HG02763 (cell line): ENCODE measurements around the gene S100A9.

Experiments
- ATAC-seq: cut with Tn5 transposase; IDR thresholded peaks from one replicate; pipeline ENCODE4 v1.9.1; 2021; ENCODE audit warnings: mild to moderate bottlenecking, moderate library complexity; ENCODE audit not compliant: unreplicated experiment

The S100A9 gene

DNA sequence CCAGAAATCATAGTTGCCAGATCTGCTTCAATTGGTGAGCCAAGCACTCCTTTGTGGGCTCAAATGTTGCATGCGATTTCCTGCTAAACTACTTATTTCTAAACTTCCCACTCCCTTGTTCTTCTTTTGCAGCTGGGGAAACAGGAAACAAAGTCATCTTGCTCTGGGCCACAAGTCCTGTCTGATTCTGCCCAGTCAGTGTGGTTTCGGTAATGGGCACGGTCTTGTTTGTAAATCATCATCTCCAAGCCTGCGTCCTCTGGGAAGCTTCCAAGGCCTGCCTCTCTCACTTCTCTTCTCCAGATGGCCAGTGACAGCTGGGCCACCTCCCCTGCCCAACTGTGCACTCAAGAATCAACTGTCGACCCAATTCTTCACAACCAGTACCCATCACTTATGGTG, 28.8 kb downstream of the S100A9 start:
- ATAC-seq = no peak

DNA sequence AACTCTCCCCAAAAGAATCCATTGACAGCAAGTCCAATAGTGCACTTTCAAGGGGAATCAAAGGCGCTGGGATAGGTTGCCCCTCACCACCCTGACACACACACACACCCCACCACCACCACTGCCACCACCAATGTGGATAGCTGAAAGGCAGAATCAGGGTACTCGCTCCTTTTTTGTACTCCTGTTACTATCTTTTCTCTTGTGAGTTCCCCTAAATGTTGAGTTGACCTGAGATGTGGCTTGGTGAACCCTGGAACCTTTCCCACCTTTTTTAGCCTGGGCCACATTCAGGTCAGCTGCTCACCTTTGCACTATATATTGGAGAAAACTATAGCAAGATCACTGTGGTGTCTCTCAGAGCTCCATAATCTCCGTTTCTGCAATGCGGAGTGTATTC, 29.3 kb downstream of the S100A9 start:
- ATAC-seq = no peak

DNA sequence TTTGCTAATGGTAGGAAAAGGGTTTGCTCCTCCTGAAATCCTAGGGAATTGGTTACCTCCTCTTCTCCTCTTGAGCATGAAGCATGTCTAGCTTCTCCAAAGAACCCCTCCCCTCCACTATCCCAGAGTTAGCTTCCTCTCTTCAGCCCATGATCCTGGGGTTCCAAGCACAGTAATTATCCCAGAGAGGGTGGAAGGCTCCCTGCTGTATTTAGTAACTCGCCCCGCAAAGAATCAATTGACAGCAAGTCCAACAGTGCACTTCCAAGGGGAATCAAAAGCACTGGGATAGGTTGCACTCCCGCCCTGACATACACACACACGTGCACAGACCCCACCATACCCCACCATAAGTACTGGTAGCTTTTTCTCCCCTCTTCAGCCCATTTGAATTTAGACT, 30.1 kb downstream of the S100A9 start:
- no peak for ATAC-seq

DNA sequence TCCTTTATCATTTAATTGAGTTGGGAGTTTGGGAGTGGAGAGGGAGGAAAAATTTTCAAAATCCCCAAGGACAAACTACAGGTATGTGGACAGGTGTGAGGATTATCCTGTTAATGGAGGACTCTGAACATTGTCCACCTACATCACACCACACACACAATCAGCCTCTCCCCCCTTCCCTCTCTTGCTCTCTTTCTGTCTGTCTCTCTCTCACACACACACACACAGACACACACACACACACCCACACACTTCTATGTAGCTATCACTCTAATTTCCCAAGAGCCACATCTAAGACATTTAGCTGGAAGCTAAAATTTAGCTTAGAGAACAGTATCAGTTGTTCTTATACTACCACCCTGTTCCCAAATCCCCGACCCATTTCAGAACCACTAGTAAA, 31.7 kb downstream of the S100A9 start:
- ATAC-seq = no peak

DNA sequence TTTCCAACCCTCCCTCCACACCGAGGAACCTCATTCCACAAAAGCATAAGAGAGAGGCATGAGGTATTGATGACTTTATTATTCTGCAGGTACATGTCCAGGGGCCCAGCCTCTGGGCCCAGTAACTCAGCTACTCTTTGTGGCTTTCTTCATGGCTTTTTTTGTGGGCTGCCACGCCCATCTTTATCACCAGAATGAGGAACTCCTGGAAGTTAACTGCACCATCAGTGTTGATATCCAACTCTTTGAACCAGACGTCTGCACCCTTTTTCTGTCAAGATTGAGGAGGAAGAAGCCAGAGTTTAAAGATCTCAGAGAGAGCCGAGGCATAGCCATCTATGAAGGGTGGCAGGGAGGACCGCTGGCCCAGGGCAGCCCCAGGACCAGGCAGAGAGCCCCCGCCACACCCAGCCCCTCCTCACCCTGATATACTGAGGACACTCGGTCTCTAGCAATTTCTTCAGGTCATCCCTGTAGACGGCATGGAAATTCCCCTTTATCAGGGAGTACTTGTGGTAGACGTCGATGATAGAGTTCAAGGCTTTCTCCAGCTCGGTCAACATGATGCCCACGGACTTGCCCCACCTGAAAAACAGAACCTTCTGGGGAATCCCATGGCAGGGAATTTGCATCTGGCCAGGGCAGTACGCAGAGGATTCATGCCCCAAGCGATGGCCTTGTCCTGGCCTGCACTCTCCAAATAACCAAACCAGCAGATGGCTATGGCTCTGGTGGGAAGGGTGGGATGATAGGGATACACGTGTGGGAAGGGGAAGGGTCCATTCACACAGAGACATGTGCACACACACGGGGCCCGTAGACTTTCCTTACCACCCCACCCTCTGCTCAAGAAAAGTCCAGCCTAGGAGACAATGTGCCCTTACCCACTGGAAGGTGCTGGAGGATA, 32.6 kb downstream of the S100A9 start:
- no peak for ATAC-seq

DNA sequence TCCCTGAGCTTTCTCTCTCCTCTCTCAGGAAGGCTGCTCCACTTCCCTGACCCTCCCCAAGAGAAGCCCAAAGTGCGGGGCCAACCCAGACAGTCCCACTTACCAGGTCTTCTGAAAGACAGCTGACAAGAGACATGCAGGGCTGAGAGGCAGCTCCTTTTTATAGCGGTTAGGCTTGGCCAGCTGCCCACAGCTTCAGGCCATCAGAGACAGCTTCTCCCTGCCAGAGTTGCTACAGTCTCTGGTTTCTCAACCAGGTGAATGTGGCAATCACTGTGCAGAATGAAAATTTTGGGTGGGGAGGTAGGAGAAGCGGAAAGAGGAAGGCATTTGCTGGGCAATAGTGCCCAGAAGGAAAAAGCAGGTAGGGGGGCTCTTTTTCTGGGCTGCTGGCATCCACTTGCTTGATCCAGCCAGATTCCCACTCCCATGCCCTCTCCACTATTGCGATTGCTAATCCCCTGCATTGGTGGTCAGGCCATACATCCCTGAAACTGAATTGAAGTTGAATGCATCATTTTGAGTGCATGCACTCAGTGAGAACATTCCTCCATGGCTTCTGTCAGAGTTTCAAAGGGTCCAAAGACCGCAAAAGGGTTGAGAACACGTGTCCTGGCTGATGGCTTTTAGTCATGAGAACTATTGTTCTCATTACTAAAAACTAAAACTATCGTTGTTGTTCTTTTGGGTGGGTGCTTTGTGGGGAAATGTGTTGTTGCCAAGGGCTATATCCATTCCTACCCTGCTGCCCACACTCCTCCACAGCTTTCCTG, 33.5 kb downstream of the S100A9 start, which contains the start of gene S100A8:
TSS of gene S100A8 (minus strand) at position 136 of the 773 bp plus-strand sequence. CDS start 538 bp downstream, outside the sequence.
- ATAC-seq = no peak

DNA sequence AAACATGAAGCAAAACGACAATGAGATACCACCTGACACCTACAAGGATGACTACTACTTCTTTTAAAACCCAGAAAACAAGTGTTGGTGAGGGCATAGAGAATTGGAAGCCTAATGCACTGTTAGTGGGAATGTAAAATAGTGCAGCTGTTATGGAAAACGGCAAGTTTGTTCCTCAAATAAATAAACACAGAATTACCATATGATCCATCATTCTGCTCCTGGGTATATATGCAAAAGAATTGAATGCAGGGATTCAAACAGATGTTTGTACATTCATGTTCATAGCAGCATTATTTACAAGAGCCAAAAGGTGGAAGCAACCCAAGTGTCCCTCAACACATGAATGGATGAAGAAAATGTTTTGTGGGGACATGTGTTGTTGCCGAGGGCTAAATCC, 34.6 kb downstream of the S100A9 start:
- no peak for ATAC-seq

DNA sequence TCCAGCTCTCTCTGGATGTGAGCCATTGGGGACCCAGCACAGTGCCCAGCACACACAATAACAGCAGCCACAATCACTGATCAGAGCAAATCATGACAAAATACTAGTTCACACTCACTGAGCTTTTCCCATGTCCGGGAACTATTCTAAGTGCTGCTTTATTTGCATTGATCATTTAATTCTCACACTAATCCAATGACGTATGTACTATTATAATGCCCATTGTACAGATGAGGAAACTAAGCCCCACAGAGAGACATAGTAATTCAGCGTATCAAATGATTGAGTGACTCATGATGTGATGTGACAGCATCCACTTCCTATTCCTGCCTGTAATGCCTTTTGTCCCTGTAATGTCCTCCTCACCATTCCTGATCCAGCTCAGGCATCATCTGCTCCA, 35.2 kb downstream of the S100A9 start:
- ATAC-seq = no peak

DNA sequence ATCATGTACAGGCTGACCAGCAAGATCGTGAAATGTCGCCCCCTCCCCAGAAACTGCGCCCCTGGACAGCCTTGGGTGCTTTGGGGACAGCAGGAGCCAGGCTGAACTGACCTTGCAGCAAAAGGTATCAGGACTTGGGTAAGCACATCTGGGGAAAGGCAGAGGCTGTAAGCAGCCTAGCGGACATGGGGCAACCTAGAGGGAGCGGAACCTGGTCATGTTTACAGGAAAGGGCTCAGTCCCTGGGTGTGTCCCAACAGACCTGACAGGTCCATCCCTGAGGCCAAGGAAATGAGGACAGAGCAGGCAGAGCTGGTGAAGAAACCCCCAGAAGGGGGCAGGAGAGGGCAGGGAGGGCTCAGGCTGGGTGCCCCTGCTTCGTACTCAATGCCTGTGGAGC, 36.3 kb downstream of the S100A9 start:
- ATAC-seq = no peak

DNA sequence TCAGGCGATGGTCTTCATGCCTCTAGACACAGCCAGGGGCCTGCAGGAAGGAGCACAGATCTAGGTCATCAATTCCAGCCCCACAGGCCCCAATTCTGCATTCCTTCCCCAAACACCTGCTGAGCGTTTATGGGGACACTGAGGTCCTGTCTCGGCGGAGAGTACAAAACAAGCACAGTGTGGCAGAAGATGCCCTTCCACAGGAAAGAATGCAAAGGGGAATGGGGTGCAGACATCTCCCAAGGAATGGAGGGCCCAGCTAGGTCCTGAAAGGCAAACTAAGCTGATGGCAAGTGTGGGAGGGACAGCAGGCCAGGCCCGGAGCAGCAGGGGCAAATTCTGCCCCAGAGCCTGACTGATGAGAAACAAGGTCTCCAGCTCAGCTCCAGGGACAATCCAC, 36.7 kb downstream of the S100A9 start:
- ATAC-seq = no peak

DNA sequence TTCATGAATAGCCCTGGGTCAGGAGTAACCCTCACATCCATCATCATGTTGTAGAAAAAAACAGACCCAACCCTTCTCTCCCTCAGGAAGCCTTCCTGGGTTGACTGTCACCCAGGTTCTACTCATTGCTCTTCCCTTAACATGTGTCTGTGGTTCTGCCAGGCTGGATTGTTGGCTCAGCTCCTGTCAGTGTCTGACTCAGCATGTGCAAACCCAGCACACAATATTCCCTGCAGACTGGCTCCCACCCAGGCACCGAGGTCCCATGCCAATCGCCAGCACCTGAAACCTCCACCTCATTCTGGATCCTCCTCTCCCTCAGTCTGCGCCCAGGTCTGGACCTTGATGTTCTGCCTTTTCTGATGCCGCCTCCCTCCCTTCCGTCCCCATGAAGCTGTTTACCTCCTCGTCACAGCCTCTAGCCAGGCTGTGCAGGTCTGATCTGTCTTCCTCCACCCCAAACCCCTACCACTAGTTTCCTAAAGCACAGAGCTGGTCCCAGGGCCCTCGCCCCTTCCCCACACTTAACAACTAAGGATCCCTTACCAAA, 37.6 kb downstream of the S100A9 start:
- ATAC-seq = no peak

DNA sequence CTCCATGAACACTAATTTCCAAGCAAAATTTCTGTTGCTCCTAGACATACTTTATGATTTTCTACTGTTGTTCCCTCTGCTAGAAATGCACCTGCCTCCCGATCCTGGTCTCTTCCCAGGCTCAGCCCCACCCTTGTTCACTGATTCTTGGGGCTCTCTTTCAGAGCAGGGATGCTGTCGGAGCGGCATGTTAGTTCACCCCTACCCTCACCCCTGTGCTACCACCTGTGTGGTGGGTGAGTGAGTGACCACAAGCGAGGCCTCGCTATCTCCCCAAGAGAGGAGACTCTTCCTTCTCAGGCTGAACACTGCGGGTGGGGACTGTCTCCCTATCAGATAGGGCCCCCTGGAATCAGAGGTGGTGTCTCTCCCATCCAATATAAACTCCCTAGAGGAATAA, 38.1 kb downstream of the S100A9 start:
- ATAC-seq = no peak

DNA sequence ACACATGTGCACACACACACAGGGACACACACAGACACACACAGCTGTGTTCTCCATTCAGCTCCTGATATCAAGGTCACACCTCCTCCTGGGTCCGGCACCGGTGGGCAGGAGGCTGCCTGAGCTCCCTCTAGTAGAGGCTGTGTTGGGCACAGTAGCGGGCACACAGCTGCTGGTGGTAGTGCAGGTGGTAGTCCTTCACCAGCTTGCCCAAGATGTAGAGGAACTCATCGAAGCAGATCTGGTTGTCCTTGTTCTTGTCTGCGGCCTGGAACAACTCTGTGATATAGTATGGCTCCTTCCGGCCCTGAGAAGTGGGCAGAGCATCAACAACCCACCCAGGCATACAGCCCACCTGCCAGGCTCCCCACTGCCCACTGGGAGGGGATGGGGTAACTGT, 38.8 kb downstream of the S100A9 start:
- no peak for ATAC-seq

DNA sequence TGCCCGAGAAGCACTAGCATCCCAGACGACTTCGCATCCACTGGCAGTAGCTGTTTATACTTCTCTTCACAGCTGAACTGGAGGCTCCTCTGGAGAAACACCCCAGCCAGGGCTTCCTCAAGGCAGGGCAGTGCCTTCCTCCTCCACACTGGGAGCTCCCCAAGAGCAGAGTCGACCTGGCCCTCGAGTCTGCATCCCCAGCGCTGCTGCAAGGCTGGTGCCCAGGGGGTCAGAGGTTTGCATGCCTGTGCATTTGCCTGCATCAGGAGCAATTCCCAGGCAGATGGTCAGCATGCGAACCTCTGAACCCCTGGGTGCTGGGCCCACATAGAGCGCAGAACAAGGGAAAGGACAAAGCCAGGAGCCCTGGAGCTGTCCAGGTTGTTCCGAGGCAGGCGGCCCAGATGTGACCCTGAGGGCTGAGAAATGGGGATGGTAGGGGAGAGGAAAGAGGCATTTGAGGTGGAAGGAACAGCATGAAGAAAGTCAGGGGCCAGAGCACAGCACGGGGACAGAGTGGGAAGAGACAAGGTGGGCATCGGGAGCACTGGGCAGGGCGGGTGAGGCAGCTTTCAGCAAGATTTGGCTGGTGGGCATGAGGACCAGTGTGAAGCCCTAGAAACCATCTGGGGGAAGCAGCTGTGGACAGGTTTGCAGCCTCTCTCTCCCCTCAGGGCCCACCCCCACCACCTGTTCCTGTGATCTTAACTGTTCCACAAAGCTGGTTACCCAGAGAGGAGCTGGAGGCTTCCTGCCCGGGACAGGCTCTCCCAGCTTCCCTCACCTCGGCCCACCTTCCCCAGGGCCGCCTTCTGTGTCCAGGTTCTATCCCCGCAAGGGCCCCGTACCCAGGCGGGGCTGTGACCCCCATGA, 39.6 kb downstream of the S100A9 start:
- ATAC-seq = no peak

DNA sequence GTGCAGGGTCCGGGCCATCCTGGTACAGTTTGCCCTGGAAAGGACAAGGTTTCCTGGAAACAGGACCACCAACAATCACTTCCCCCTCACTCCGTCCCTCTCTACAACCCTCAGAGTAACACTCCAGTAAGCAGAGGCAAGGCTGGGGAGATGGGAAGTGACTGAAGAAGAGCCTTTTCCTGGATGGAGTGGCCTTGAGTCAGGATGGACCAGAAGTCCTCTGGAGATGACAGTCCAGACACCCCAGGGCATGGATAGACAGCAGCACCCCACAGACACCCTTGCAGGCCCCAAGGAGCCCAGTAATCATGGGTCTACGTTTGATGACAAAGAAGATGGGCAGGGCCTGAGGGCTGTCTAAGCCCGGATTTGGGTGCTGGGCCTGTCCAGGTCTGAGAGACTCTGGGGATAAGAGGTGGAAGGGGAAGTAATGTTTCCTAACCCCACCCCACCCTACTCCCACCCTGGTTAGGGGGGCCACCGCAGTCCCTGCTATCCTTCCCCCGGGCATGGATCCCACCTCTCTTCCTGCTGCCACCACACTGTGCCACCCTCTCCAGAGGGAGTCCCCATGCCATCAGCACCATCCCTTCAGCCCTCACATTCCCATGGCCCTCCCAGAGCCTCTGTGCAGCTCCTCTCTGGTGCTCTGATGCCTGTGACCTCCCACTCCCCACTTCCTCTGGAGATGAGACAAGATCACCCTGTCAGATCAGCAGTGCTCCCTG, 40.4 kb downstream of the S100A9 start:
- no peak for ATAC-seq

DNA sequence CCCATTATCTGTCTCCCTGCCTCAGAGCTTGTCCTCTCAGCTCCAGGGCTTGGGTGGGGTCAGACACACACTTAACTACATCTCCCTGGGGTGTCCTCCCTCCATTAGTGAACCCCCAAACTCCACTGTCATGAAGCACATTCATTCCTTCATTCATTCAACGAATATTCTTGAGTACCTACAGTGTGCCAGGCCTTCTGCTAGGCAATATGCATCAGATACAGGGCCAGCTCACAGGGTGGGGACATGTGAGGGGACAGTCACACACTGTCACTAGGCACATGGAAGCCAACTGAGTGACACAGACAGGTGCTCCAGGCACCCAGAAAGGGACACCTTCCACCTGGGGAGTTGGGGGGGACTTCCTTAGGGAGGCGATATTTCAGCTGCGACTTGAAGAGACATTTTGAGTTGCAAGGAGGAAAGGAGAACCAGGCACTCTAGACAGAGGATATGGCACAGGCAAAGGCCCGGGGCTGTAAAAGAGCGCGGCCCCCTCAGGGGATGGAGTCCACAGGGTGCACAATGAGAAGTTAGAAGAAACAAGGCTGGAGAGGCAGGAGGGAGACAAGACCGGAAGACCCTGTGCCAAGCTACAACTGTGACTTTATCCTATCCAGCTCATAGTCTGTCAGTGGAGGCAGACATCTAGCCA, 41.9 kb downstream of the S100A9 start:
- no peak for ATAC-seq

DNA sequence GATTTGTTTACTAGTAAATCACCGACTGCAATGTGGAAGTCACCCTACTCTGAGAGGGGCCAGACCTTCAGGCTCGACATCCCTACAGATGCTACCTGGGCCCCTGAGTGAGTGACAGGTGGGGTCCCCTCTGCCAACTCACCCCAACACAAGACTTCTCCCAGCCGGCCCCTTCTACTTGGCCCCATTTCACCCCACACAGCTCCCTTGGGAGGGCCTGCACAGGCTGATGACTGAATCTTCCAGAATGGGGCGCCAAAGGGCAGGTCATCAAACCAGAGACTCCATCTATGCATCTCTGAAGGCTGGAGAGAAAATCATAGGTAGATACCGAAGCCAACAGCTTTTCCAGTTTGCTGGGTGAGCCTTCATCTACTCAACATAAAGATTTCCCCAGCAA, 42.6 kb downstream of the S100A9 start:
- no peak for ATAC-seq

DNA sequence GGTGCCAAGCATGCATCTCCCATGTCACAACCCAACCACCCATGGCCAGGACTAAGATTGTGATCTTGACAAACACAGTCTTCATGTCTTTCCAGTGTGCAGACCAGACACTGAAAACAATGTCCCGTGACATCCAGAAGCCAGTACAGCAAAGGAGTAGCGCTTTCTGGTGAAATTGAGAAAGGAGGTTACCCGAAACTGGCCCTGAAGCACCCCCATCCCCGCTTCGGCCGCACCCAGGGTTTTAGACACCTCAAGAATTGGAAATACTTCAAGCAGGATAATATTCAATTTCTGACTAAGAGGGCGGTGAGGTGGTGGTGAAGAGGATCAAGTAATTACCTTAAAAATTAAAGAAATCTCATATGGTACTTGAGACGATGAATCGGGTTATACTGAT, 43.8 kb downstream of the S100A9 start:
- ATAC-seq = no peak

DNA sequence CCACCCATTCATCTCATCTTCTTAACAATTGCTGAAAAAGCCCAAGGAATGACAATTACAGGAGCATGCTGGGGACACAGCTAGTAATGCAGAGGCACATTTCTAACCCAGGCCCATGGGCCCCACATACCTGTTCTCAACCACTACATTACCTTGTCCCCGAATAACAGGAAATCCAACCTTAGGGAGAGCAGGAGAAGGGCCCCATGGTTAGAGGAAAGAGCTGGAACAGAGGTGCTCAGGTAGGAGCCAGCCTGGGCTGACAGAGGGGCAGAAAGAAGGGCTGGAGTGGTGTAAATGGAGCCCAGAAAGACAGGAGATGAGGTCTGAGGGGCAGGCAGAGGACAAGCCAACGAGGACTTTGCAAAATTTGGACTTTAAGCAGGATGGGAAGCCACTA, 44.6 kb downstream of the S100A9 start:
- ATAC-seq = no peak
